ENCODE measurements around the gene AGRP. TPM values are rescaled to one million over a fixed set of nuclear protein-coding genes. Genes with fewer than 3 reads are reported as not detected.
A peak's percentile ranks its signal among the peaks of the same experiment; 100 is the strongest.

The AGRP gene
- total RNA-seq, 1 donor from 2014 or later, result not detected

DNA sequence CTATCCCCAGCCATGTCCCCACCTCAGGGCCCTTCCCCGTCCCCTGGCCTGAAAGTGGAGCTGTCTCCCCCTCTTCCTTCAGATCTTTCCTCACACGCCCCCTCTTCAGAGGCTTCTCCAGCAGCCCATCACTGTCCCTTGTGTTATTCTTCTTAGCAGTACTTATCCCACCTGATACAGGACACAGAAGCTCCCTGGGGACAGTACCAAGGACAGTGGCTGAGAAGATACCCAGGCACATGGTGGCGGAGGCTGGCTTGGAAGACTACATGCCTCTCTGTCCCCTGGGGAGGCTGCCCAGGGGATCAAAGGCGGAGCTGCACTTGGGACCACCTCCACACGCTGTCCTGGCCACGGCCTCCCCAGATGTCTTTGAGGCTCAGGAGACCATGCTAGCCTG is 28.5 kb downstream of the AGRP start:
- Histone ChIP-seq H3K27me3 (no peaks in the 10 kb centered on the region), H3K9me3 (no peaks in the 10 kb centered on the region), H3K4me1 (peaks cover 75% of the 10 kb centered on the region), H3K36me3 (peaks cover 0 to 14% of the 10 kb centered on the region in 2 donors), H3K27ac (no peak overlapping the region), H3K4me3 (no peak overlapping the region)
- TF ChIP-seq, protein P1, sequence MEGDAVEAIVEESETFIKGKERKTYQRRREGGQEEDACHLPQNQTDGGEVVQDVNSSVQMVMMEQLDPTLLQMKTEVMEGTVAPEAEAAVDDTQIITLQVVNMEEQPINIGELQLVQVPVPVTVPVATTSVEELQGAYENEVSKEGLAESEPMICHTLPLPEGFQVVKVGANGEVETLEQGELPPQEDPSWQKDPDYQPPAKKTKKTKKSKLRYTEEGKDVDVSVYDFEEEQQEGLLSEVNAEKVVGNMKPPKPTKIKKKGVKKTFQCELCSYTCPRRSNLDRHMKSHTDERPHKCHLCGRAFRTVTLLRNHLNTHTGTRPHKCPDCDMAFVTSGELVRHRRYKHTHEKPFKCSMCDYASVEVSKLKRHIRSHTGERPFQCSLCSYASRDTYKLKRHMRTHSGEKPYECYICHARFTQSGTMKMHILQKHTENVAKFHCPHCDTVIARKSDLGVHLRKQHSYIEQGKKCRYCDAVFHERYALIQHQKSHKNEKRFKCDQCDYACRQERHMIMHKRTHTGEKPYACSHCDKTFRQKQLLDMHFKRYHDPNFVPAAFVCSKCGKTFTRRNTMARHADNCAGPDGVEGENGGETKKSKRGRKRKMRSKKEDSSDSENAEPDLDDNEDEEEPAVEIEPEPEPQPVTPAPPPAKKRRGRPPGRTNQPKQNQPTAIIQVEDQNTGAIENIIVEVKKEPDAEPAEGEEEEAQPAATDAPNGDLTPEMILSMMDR (IDR thresholded peaks at IDR 0.05), result no peak
- TF ChIP-seq POLR2A (IDR thresholded peaks at IDR 0.05) (no peak), POLR2AphosphoS5 (IDR thresholded peaks at IDR 0.05; ENCODE audit: insufficient read depth in 1 of 2, low read depth in 1 of 2) (no peak)
- DNase-seq (ENCODE audit: extremely low spot score in 2 of 2), result no peak
- intact Hi-C loops (cut with DNase I), result no loop called here

- H3K27me3 ChIP-seq, result no peaks in the 10 kb centered on the region
- TF ChIP-seq, protein P1 (IDR thresholded peaks at IDR 0.05), result no peak
- TF ChIP-seq POLR2A (IDR thresholded peaks at IDR 0.05) (no peak), POLR2AphosphoS5 (IDR thresholded peaks at IDR 0.05; ENCODE audit: insufficient read depth in 1 of 2, low read depth in 1 of 2) (no peak)
- peaks cover 75% of the 10 kb centered on the region for H3K4me1 ChIP-seq
- H3K9me3 ChIP-seq, result no peaks in the 10 kb centered on the region
- no peak overlapping the region for H3K4me3 ChIP-seq
- H3K36me3 ChIP-seq, result peaks cover 0 to 14% of the 10 kb centered on the region in 2 donors
- no peak overlapping the region for H3K27ac ChIP-seq
- DNase-seq (ENCODE audit: extremely low spot score in 2 of 2), result no peak
- intact Hi-C loops (cut with DNase I), result no loop called here
These were observed 29.2 kb downstream of the AGRP start for GRCh38 chr16:67454104-67454503.

GRCh38 chr16:67451704-67452435 is 31.5 kb downstream of the AGRP start:
- DNase-seq (ENCODE audit: extremely low spot score in 2 of 2), result no peak
- Histone ChIP-seq H3K36me3 (peaks cover 0 to 20% of the 10 kb centered on the region in 2 donors), H3K9me3 (no peaks in the 10 kb centered on the region), H3K4me3 (no peak overlapping the region), H3K27me3 (no peaks in the 10 kb centered on the region), H3K27ac (peak overlapping the region; percentile 63), H3K4me1 (peaks cover 73% of the 10 kb centered on the region)
- intact Hi-C loops (cut with DNase I), result no loop called here
- TF ChIP-seq POLR2A (IDR thresholded peaks at IDR 0.05) (no peak), POLR2AphosphoS5 (IDR thresholded peaks at IDR 0.05; ENCODE audit: insufficient read depth in 1 of 2, low read depth in 1 of 2) (peak in 1 of 2 donors; percentile 10)
- TF ChIP-seq, protein P1 (IDR thresholded peaks at IDR 0.05), result no peak

DNA sequence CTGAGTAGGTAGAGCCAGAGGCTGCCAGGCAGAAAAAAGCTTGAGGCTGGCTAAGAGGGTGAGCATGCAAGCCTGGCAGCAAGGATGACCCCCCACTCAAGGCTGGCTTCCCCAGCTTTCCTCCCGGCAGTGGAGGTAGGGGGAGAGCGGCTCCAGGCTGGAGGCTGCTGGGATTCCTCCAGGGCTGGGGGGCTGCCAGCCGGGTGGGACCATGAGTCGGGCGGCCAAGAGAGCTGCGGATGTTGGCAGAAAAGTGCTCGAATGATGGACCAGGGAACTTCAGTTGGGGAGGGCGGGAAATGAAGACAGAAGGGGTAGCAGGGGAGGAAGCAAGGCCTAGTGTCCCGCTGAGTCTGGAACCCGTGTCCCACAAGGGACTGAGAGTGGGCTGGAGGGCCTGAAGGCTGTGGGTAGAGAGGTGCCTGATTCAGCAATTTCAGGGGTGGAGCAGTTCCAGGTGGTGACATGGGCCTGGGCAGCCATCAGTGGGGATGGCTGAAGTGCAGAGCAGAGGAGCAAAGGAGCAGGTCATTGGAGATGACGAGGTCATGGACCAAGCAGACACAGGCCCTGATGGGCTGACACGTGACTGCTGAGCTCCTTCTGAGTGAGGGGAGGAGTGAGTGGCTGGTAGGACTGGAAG is 32.2 kb downstream of the AGRP start:
- peaks cover 73% of the 10 kb centered on the region for H3K4me1 ChIP-seq
- H3K4me3 ChIP-seq, result no peak overlapping the region
- H3K27me3 ChIP-seq, result no peaks in the 10 kb centered on the region
- intact Hi-C loops (cut with DNase I), result no loop called here
- no peak for DNase-seq (ENCODE audit: extremely low spot score in 2 of 2)
- no peak for TF ChIP-seq POLR2AphosphoS5 (IDR thresholded peaks at IDR 0.05; ENCODE audit: insufficient read depth in 1 of 2, low read depth in 1 of 2)
- TF ChIP-seq POLR2A (IDR thresholded peaks at IDR 0.05), result no peak
- TF ChIP-seq, protein P1 (IDR thresholded peaks at IDR 0.05), result no peak
- peak overlapping the region; percentile 63 for H3K27ac ChIP-seq
- no peaks in the 10 kb centered on the region for H3K9me3 ChIP-seq
- H3K36me3 ChIP-seq, result peaks cover 0 to 20% of the 10 kb centered on the region in 2 donors

GRCh38 chr16:67449739-67450138 is 33.6 kb downstream of the AGRP start:
- no peaks in the 10 kb centered on the region for H3K9me3 ChIP-seq
- peaks cover 0 to 20% of the 10 kb centered on the region in 2 donors for H3K36me3 ChIP-seq
- peaks cover 78% of the 10 kb centered on the region for H3K4me1 ChIP-seq
- no peaks in the 10 kb centered on the region for H3K27me3 ChIP-seq
- no peak for TF ChIP-seq POLR2A (IDR thresholded peaks at IDR 0.05)
- no peak for TF ChIP-seq POLR2AphosphoS5 (IDR thresholded peaks at IDR 0.05; ENCODE audit: insufficient read depth in 1 of 2, low read depth in 1 of 2)
- TF ChIP-seq, protein P1 (IDR thresholded peaks at IDR 0.05), result no peak
- DNase-seq (ENCODE audit: extremely low spot score in 2 of 2), result no peak
- peak overlapping the region; percentile 63 for H3K27ac ChIP-seq
- intact Hi-C loops (cut with DNase I), result no loop called here
- H3K4me3 ChIP-seq, result no peak overlapping the region

Measured in vagina (tissue), 2 donors.